Testis (tissue), 3 donors: ENCODE measurements around the gene DCST2. TPM values are rescaled to one million over a fixed set of nuclear protein-coding genes. Genes with fewer than 3 reads are reported as not detected.
A peak's percentile ranks its signal among the peaks of the same experiment; 100 is the strongest.

Experiments
- DNase-seq: peaks from one replicate; pipeline ENCODE4 v3.0.0-alpha.2; 2019
- H3K27ac ChIP-seq, 2 donors: fragments of 200-600 bp; sonication (generic); one replicate each; pipeline ENCODE4 v1.5.1; 2019
- H3K27me3 ChIP-seq: fragments of 200-600 bp; sonication (generic); one replicate; pipeline ENCODE4 v1.5.1; 2019
- H3K36me3 ChIP-seq: fragments of 200-600 bp; sonication (generic); one replicate; pipeline ENCODE4 v1.5.1; 2017; ENCODE audit warnings: low read depth; ENCODE audit errors: missing control alignments
- H3K4me1 ChIP-seq: fragments of 200-600 bp; sonication (generic); one replicate; pipeline ENCODE4 v1.5.1; 2019
- H3K4me3 ChIP-seq, 2 donors: fragments of 200-600 bp; sonication (generic); one replicate each; pipeline ENCODE4 v1.5.1; 2017 to 2019
- H3K9me3 ChIP-seq: fragments of 200-600 bp; sonication (generic); one replicate; pipeline ENCODE4 v1.5.1; 2017
- CTCF ChIP-seq, 3 experiments: fragments of 450-650 bp in 2 of 3; fragments of 200-600 bp in 1 of 3; sonication (generic) in 1 of 3; IDR thresholded peaks; one replicate each; pipeline ENCODE4 v1.5.1; 2016 to 2019; ENCODE audit warnings: antibody characterized with exemption in 3 of 3, mild to moderate bottlenecking in 2 of 3, moderate library complexity in 1 of 3
- POLR2A ChIP-seq: fragments of 450-650 bp; IDR thresholded peaks from one replicate; pipeline ENCODE4 v1.6.1; 2017; ENCODE audit warnings: antibody characterized with exemption, mild to moderate bottlenecking, moderate library complexity
- WGBS, 2 donors: methylation state at CpG; one replicate each; pipeline ENCODE4 v1.1.5; 2018; 5-methylcytosine and 5-hydroxymethylcytosine counted together
- intact Hi-C: fragments of 100-400 bp; cut with DNase I; formaldehyde crosslinking; loops from one replicate; pipeline ENCODE4 v1.15.1; 2023; ENCODE audit warnings: low total_unique reads
- polyA plus RNA-seq: library from polyadenylated mRNA; stranded (reverse); fragments of 350-450 nt; fragmentation: Illumina TruSeq; extraction: RNeasy Lipid Tissue Mini Kit (QIAGEN cat#74804); gene quantifications from one replicate; pipeline ENCODE4 v1.2.3, GENCODE V29; 2014; ENCODE audit warnings: low read depth, low replicate concordance; ENCODE audit not compliant: insufficient read depth
- total RNA-seq, 2 donors: library from RNA; depleted of rRNA; stranded (reverse); fragments of >200 nt; gene quantifications; one replicate each; pipeline ENCODE4 v1.2.3, GENCODE V29; 2016

DCST2 gene
- total and polyA plus RNA-seq, 3 donors from 2014 or later = 9.9 to 20.4 (median 14.4) TPM

- Histone ChIP-seq H3K36me3 (no peaks in the 10 kb centered on the region), H3K4me1 (peaks cover 31% of the 10 kb centered on the region), H3K4me3 (peak overlapping the region; percentile 77 to 84), H3K9me3 (no peaks in the 10 kb centered on the region), H3K27me3 (no peaks in the 10 kb centered on the region), H3K27ac (peak overlapping the region; percentile 98)
- peak; percentile 93 for DNase-seq
- intact Hi-C loops = no loop called here
- no peak for TF ChIP-seq POLR2A
- TF ChIP-seq CTCF (IDR thresholded peaks at IDR 0.05) = peak in 2 of 3 experiments; percentile 22 to 33
- WGBS, 2 donors = 0 to 1% methylated on average over 14 to 43 of the region's 43 CpGs
Observed at GRCh38 chr1:155000726-155001424, 32.7 kb downstream of the DCST2 start.

- Histone ChIP-seq H3K36me3 (no peaks in the 10 kb centered on the region), H3K9me3 (no peaks in the 10 kb centered on the region), H3K27ac (peak overlapping the region; percentile 98), H3K4me1 (peaks cover 30% of the 10 kb centered on the region), H3K27me3 (no peaks in the 10 kb centered on the region), H3K4me3 (peak overlapping the region; percentile 77 to 84)
- DNase-seq = peak; percentile 50
- WGBS, 2 donors = 0 to 1% methylated on average over 9 to 13 of the region's 13 CpGs
- intact Hi-C loops = no loop called here
- TF ChIP-seq POLR2A = no peak
- no peak for TF ChIP-seq CTCF (IDR thresholded peaks at IDR 0.05)
Observed at GRCh38 chr1:155000411-155000725, 33.2 kb downstream of the DCST2 start.

GRCh38 chr1:154999571-155000410 is 33.8 kb downstream of the DCST2 start:
- Histone ChIP-seq H3K36me3 (no peaks in the 10 kb centered on the region), H3K27ac (peak overlapping the region; percentile 98), H3K4me1 (peaks cover 24% of the 10 kb centered on the region), H3K4me3 (peak overlapping the region; percentile 77 to 84), H3K27me3 (no peaks in the 10 kb centered on the region), H3K9me3 (no peaks in the 10 kb centered on the region)
- TF ChIP-seq CTCF (IDR thresholded peaks at IDR 0.05) (no peak), POLR2A (no peak)
- DNase-seq = peak; percentile 53
- WGBS, 2 donors = 0 to 1% methylated on average over 22 to 50 of the region's 50 CpGs
- intact Hi-C loops = no loop called here

GRCh38 chr1:154998818-154999570 is 34.6 kb downstream of the DCST2 start:
- no peaks in the 10 kb centered on the region for H3K36me3 ChIP-seq
- H3K4me3 ChIP-seq = peak overlapping the region; percentile 77 to 84
- DNase-seq = peak; percentile 70
- H3K4me1 ChIP-seq = peaks cover 16% of the 10 kb centered on the region
- H3K9me3 ChIP-seq = no peaks in the 10 kb centered on the region
- no peaks in the 10 kb centered on the region for H3K27me3 ChIP-seq
- intact Hi-C loops = no loop called here
- TF ChIP-seq POLR2A = no peak
- TF ChIP-seq CTCF (IDR thresholded peaks at IDR 0.05) = peak; percentile 64 to 86 (median 83)
- WGBS, 2 donors = 10 to 11% methylated on average over 36 to 40 of the region's 40 CpGs
- peak overlapping the region; percentile 98 for H3K27ac ChIP-seq
